Mesodermal cell (in vitro differentiated cells): ENCODE measurements around the gene QRICH1.

Source experiments
- H3K27ac ChIP-seq: 2 replicates; pipeline ENCODE4 v1.7.0; 2013; ENCODE audit warnings: mild to moderate bottlenecking, low read depth, low read length, moderate library complexity; ENCODE audit not compliant: severe bottlenecking
- H3K36me3 ChIP-seq: 2 replicates; pipeline ENCODE4 v1.7.1; 2013; ENCODE audit warnings: mild to moderate bottlenecking, low read length, moderate library complexity; ENCODE audit not compliant: control insufficient read depth, insufficient read depth
- H3K4me1 ChIP-seq: one replicate; pipeline ENCODE4 v1.7.1; 2013; ENCODE audit warnings: mild to moderate bottlenecking, low read length; ENCODE audit not compliant: insufficient read depth, control insufficient read depth, poor library complexity, severe bottlenecking
- H3K4me3 ChIP-seq: 2 replicates; pipeline ENCODE4 v1.7.0; 2013; ENCODE audit warnings: low read length, control low read depth, mild to moderate bottlenecking; ENCODE audit not compliant: insufficient read depth, poor library complexity, severe bottlenecking; ENCODE audit errors: extremely low read depth
- H3K9me3 ChIP-seq: 2 replicates; pipeline ENCODE4 v1.7.1; 2013; ENCODE audit warnings: mild to moderate bottlenecking, low read length, moderate library complexity; ENCODE audit not compliant: control insufficient read depth
- WGBS, 2 experiments: methylation state at CpG; one replicate each; pipeline ENCODE4 v1.1.5; 2013; ENCODE audit warnings: missing lambda C conversion rate in 2 of 2; ENCODE audit not compliant: insufficient coverage in 2 of 2; 5-methylcytosine and 5-hydroxymethylcytosine counted together

The QRICH1 gene

GRCh38 chr3:49119036-49119435, 25.2 kb upstream of the QRICH1 start:
- Histone ChIP-seq H3K4me1 (peaks cover 6% of the 10 kb centered on the region), H3K36me3 (peaks cover 79% of the 10 kb centered on the region), H3K4me3 (no peak overlapping the region), H3K9me3 (no peaks in the 10 kb centered on the region), H3K27ac (no peak overlapping the region)
- WGBS, 2 experiments = 94 to 99% methylated on average over 9 to 10 of the region's 10 CpGs

GRCh38 chr3:49112262-49112661, 18.4 kb upstream of the QRICH1 start:
- H3K9me3 ChIP-seq = no peaks in the 10 kb centered on the region
- WGBS, 2 experiments = 97 to 98% methylated on average over 10 to 13 of the region's 14 CpGs
- no peak overlapping the region for H3K4me3 ChIP-seq
- no peaks in the 10 kb centered on the region for H3K4me1 ChIP-seq
- H3K27ac ChIP-seq = no peak overlapping the region
- H3K36me3 ChIP-seq = peaks cover 93% of the 10 kb centered on the region

GRCh38 chr3:49111347-49111746, 17.5 kb upstream of the QRICH1 start:
- Histone ChIP-seq H3K4me3 (no peak overlapping the region), H3K27ac (no peak overlapping the region), H3K36me3 (peaks cover 84% of the 10 kb centered on the region), H3K9me3 (no peaks in the 10 kb centered on the region), H3K4me1 (no peaks in the 10 kb centered on the region)
- 96 to 97% methylated on average over 5 to 6 of the region's 6 CpGs for WGBS, 2 experiments

GRCh38 chr3:49110780-49111179, 16.9 kb upstream of the QRICH1 start:
- peaks cover 1% of the 10 kb centered on the region for H3K4me1 ChIP-seq
- no peak overlapping the region for H3K27ac ChIP-seq
- no peaks in the 10 kb centered on the region for H3K9me3 ChIP-seq
- no peak overlapping the region for H3K4me3 ChIP-seq
- WGBS, 2 experiments = 94 to 96% methylated on average over 9 to 13 of the region's 13 CpGs
- peaks cover 79% of the 10 kb centered on the region for H3K36me3 ChIP-seq

- H3K4me3 ChIP-seq = no peak overlapping the region
- 95 to 98% methylated on average over 10 to 13 of the region's 14 CpGs for WGBS, 2 experiments
- peaks cover 57% of the 10 kb centered on the region for H3K36me3 ChIP-seq
These were observed 14.5 kb upstream of the QRICH1 start for GRCh38 chr3:49108346-49108745.

GRCh38 chr3:49104427-49105291, 10.8 kb upstream of the QRICH1 start, which contains the start of gene QARS1:
Gene QARS1 (minus strand): TSS chr3:49104757. CDS start chr3:49104733, 24 bp downstream.
- peaks cover 61% of the 10 kb centered on the region for H3K36me3 ChIP-seq
- WGBS, 2 experiments = 1 to 2% methylated on average over 41 to 42 of the region's 50 CpGs
- peak within 1 kb of the TSS; percentile 82 for H3K4me3 ChIP-seq
- peak within 1 kb of the TSS; percentile 98 for H3K27ac ChIP-seq
- H3K9me3 ChIP-seq = no peaks in the 10 kb centered on the region
- peaks cover 14% of the 10 kb centered on the region for H3K4me1 ChIP-seq

More at GRCh38 chr3:49108346-49108745, 14.5 kb upstream of the QRICH1 start:
- Histone ChIP-seq H3K4me1 (peaks cover 11% of the 10 kb centered on the region), H3K9me3 (no peaks in the 10 kb centered on the region), H3K27ac (no peak overlapping the region)

- peak overlapping the region; percentile 98 for H3K27ac ChIP-seq
- 3 to 4% methylated on average over 5 to 8 of the region's 8 CpGs for WGBS, 2 experiments
- H3K9me3 ChIP-seq = no peaks in the 10 kb centered on the region
- peaks cover 14% of the 10 kb centered on the region for H3K4me1 ChIP-seq
- peak overlapping the region; percentile 82 for H3K4me3 ChIP-seq
- peaks cover 61% of the 10 kb centered on the region for H3K36me3 ChIP-seq
These were observed 10.2 kb upstream of the QRICH1 start for GRCh38 chr3:49104052-49104426.

GRCh38 chr3:49100046-49100615, 6.3 kb upstream of the QRICH1 start:
- Histone ChIP-seq H3K27ac (no peak overlapping the region), H3K4me1 (peaks cover 13% of the 10 kb centered on the region), H3K9me3 (no peaks in the 10 kb centered on the region), H3K4me3 (no peak overlapping the region), H3K36me3 (peaks cover 71% of the 10 kb centered on the region)
- WGBS, 2 experiments = 95 to 100% methylated on average over 10 to 11 of the region's 11 CpGs

GRCh38 chr3:49098910-49099630, 5.2 kb upstream of the QRICH1 start:
- H3K4me3 ChIP-seq = no peak overlapping the region
- peaks cover 71% of the 10 kb centered on the region for H3K36me3 ChIP-seq
- peaks cover 17% of the 10 kb centered on the region for H3K4me1 ChIP-seq
- WGBS, 2 experiments = 96 to 99% methylated on average over 8 to 12 of the region's 13 CpGs
- no peaks in the 10 kb centered on the region for H3K9me3 ChIP-seq
- H3K27ac ChIP-seq = no peak overlapping the region

- Histone ChIP-seq H3K4me1 (peaks cover 13% of the 10 kb centered on the region), H3K27ac (no peak overlapping the region), H3K4me3 (no peak overlapping the region), H3K36me3 (peaks cover 69% of the 10 kb centered on the region), H3K9me3 (no peaks in the 10 kb centered on the region)
- 86 to 100% methylated on average over 2 to 3 of the region's 5 CpGs for WGBS, 2 experiments
These were observed 4.6 kb upstream of the QRICH1 start for GRCh38 chr3:49098429-49098828.
